Upper lobe of left lung (tissue), 4 donors: Measurements from ENCODE around the gene SPATA13.

Experiments
- CTCF ChIP-seq, 6 experiments: fragments of 450-650 bp in 4 of 6; fragments of 200-600 bp in 2 of 6; sonication (generic) in 2 of 6; IDR thresholded peaks; one replicate each; pipeline ENCODE4 v1.5.1; 2016 to 2019; ENCODE audit warnings: antibody characterized with exemption in 6 of 6
- EP300 ChIP-seq, 4 donors: sonication (generic); formaldehyde crosslinking; IDR thresholded peaks; one replicate each; pipeline ENCODE4 v1.5.1; 2017; ENCODE audit warnings: antibody characterized with exemption in 4 of 4, control low read depth in 2 of 4
- POLR2A ChIP-seq, 4 donors: fragments of 450-650 bp; IDR thresholded peaks; one replicate each; pipeline ENCODE4 v1.5.1; 2016 to 2017; ENCODE audit warnings: antibody characterized with exemption in 4 of 4, mild to moderate bottlenecking in 2 of 4

- TF ChIP-seq CTCF (IDR thresholded peaks at IDR 0.05) = no peak
- no peak for TF ChIP-seq POLR2A (IDR thresholded peaks at IDR 0.05)
- TF ChIP-seq EP300 (IDR thresholded peaks at IDR 0.05) = no peak
These were observed 7.9 kb downstream of the SPATA13 start for GRCh38 chr13:24168392-24168750.
